Stimulated activated naive CD8-positive, alpha-beta T cell treated with anti-CD3 and anti-CD28 coated beads, Interleukin-15, amount 100 ng/mL, for 72 hours (primary cell): ENCODE results near the gene CHD9.

Experiments used
- ATAC-seq: fragments of 150-1000 bp; cut with Tn5 transposase; 2 replicates; pipeline ENCODE4 v1.10.0; 2021; ENCODE audit warnings: mild to moderate bottlenecking, moderate library complexity
- DNase-seq, 2 donors: peaks; one replicate each; pipeline ENCODE4 v3.0.0; 2021 to 2022
- H3K27ac Mint-ChIP-seq, 2 donors: one replicate each; pipeline ENCODE4 v1.8.0; 2022; ENCODE audit warnings: mild to moderate bottlenecking in 2 of 2, mixed read lengths in 2 of 2, moderate library complexity in 2 of 2
- H3K27me3 Mint-ChIP-seq: one replicate; pipeline ENCODE4 v1.8.0; 2022; ENCODE audit warnings: mixed read lengths
- H3K4me1 Mint-ChIP-seq: one replicate; pipeline ENCODE4 v1.8.0; 2022; ENCODE audit warnings: mild to moderate bottlenecking, mixed read lengths
- H3K4me3 Mint-ChIP-seq, 2 donors: one replicate each; pipeline ENCODE4 v1.8.0; 2022; ENCODE audit warnings: mild to moderate bottlenecking in 2 of 2, mixed read lengths in 2 of 2, moderate library complexity in 1 of 2
- H3K9me3 Mint-ChIP-seq, 2 donors: one replicate each; pipeline ENCODE4 v1.8.0; 2022; ENCODE audit warnings: mixed read lengths in 2 of 2

The CHD9 gene

GRCh38 chr16:53080345-53081031, 25.7 kb downstream of the CHD9 start:
- DNase-seq (no peak), ATAC-seq (no peak)
- Mint-ChIP-seq H3K27ac (no peak overlapping the region), H3K4me1 (peaks cover 7% of the 10 kb centered on the region), H3K27me3 (no peaks in the 10 kb centered on the region), H3K9me3 (peaks cover 0 to under 1% of the 10 kb centered on the region in 2 donors), H3K4me3 (no peak overlapping the region)

GRCh38 chr16:53081032-53081424, 26.2 kb downstream of the CHD9 start:
- H3K4me3 Mint-ChIP-seq = no peak overlapping the region
- no peaks in the 10 kb centered on the region for H3K27me3 Mint-ChIP-seq
- H3K27ac Mint-ChIP-seq = no peak overlapping the region
- ATAC-seq (no peak), DNase-seq (no peak)
- no peaks in the 10 kb centered on the region for H3K9me3 Mint-ChIP-seq
- peaks cover 7% of the 10 kb centered on the region for H3K4me1 Mint-ChIP-seq

- no peaks in the 10 kb centered on the region for H3K9me3 Mint-ChIP-seq
- peaks cover 7% of the 10 kb centered on the region for H3K4me1 Mint-ChIP-seq
- H3K4me3 Mint-ChIP-seq = no peak overlapping the region
- no peaks in the 10 kb centered on the region for H3K27me3 Mint-ChIP-seq
- no peak for DNase-seq
- H3K27ac Mint-ChIP-seq = no peak overlapping the region
- no peak for ATAC-seq
Measured at GRCh38 chr16:53081686-53082407, 27.1 kb downstream of the CHD9 start.

GRCh38 chr16:53082509-53082908, 27.7 kb downstream of the CHD9 start:
- H3K4me1 Mint-ChIP-seq = peaks cover 7% of the 10 kb centered on the region

GRCh38 chr16:53083119-53083518, 28.3 kb downstream of the CHD9 start:
- ATAC-seq = no peak
- DNase-seq = no peak
- H3K9me3 Mint-ChIP-seq = no peaks in the 10 kb centered on the region
- H3K4me3 Mint-ChIP-seq = no peak overlapping the region
- H3K27ac Mint-ChIP-seq = no peak overlapping the region
- H3K4me1 Mint-ChIP-seq = peaks cover 3% of the 10 kb centered on the region
- no peaks in the 10 kb centered on the region for H3K27me3 Mint-ChIP-seq

More at GRCh38 chr16:53082509-53082908, 27.7 kb downstream of the CHD9 start:
- DNase-seq (no peak), ATAC-seq (no peak)
- no peak overlapping the region for H3K4me3 Mint-ChIP-seq
- no peak overlapping the region for H3K27ac Mint-ChIP-seq
- H3K9me3 Mint-ChIP-seq = no peaks in the 10 kb centered on the region
- H3K27me3 Mint-ChIP-seq = no peaks in the 10 kb centered on the region

- H3K4me3 Mint-ChIP-seq = no peak overlapping the region
- no peaks in the 10 kb centered on the region for H3K27me3 Mint-ChIP-seq
- H3K27ac Mint-ChIP-seq = no peak overlapping the region
- H3K9me3 Mint-ChIP-seq = no peaks in the 10 kb centered on the region
- H3K4me1 Mint-ChIP-seq = no peaks in the 10 kb centered on the region
- no peak for DNase-seq
- no peak for ATAC-seq
Measured at GRCh38 chr16:53084141-53084541, 29.4 kb downstream of the CHD9 start.

GRCh38 chr16:53084746-53085334, 30.0 kb downstream of the CHD9 start:
- ATAC-seq (no peak), DNase-seq (no peak)
- Mint-ChIP-seq H3K4me1 (peaks cover under 1% of the 10 kb centered on the region), H3K27me3 (no peaks in the 10 kb centered on the region), H3K9me3 (no peaks in the 10 kb centered on the region), H3K27ac (no peak overlapping the region), H3K4me3 (no peak overlapping the region)

GRCh38 chr16:53085369-53085843, 30.6 kb downstream of the CHD9 start:
- Mint-ChIP-seq H3K4me1 (peaks cover 7% of the 10 kb centered on the region), H3K27ac (no peak overlapping the region), H3K4me3 (no peak overlapping the region), H3K27me3 (no peaks in the 10 kb centered on the region), H3K9me3 (no peaks in the 10 kb centered on the region)
- DNase-seq = no peak
- no peak for ATAC-seq

- DNase-seq = no peak
- no peak overlapping the region for H3K4me3 Mint-ChIP-seq
- H3K4me1 Mint-ChIP-seq = peaks cover 12% of the 10 kb centered on the region
- H3K27me3 Mint-ChIP-seq = no peaks in the 10 kb centered on the region
- ATAC-seq = no peak
- H3K9me3 Mint-ChIP-seq = no peaks in the 10 kb centered on the region
- H3K27ac Mint-ChIP-seq = no peak overlapping the region
Measured at GRCh38 chr16:53085931-53086421, 31.2 kb downstream of the CHD9 start.

GRCh38 chr16:53087101-53087500, 32.3 kb downstream of the CHD9 start:
- peak overlapping the region in 1 of 2 donors; percentile 63 for H3K27ac Mint-ChIP-seq
- ATAC-seq (no peak), DNase-seq (no peak)
- no peaks in the 10 kb centered on the region for H3K9me3 Mint-ChIP-seq
- no peak overlapping the region for H3K4me3 Mint-ChIP-seq
- H3K27me3 Mint-ChIP-seq = no peaks in the 10 kb centered on the region
- peaks cover 23% of the 10 kb centered on the region for H3K4me1 Mint-ChIP-seq

GRCh38 chr16:53089434-53090285, 34.9 kb downstream of the CHD9 start:
- no peaks in the 10 kb centered on the region for H3K9me3 Mint-ChIP-seq
- H3K27ac Mint-ChIP-seq = no peak overlapping the region
- ATAC-seq (no peak), DNase-seq (no peak)
- no peaks in the 10 kb centered on the region for H3K27me3 Mint-ChIP-seq
- peaks cover 32% of the 10 kb centered on the region for H3K4me1 Mint-ChIP-seq
- no peak overlapping the region for H3K4me3 Mint-ChIP-seq

GRCh38 chr16:53090286-53090590, 35.4 kb downstream of the CHD9 start:
- DNase-seq = no peak
- no peak for ATAC-seq
- Mint-ChIP-seq H3K27me3 (no peaks in the 10 kb centered on the region), H3K27ac (peak overlapping the region in 1 of 2 donors; percentile 80), H3K4me3 (no peak overlapping the region), H3K4me1 (peaks cover 32% of the 10 kb centered on the region), H3K9me3 (no peaks in the 10 kb centered on the region)

GRCh38 chr16:53090591-53091411, 36.0 kb downstream of the CHD9 start:
- DNase-seq (no peak), ATAC-seq (no peak)
- Mint-ChIP-seq H3K4me3 (no peak overlapping the region), H3K27me3 (no peaks in the 10 kb centered on the region), H3K4me1 (peaks cover 32% of the 10 kb centered on the region), H3K9me3 (no peaks in the 10 kb centered on the region), H3K27ac (peak overlapping the region in 1 of 2 donors; percentile 80)

- Mint-ChIP-seq H3K9me3 (no peaks in the 10 kb centered on the region), H3K27ac (no peak overlapping the region), H3K4me3 (no peak overlapping the region), H3K27me3 (no peaks in the 10 kb centered on the region), H3K4me1 (peaks cover 32% of the 10 kb centered on the region)
- DNase-seq (no peak), ATAC-seq (peak; percentile 68)
Measured at GRCh38 chr16:53091466-53092211, 36.8 kb downstream of the CHD9 start.
